NCI-H748 treated with DMSO at 0.1 percent for 48 hours (cell line): ENCODE data around the gene PIGO.
A peak's percentile ranks its signal among the peaks of the same experiment; 100 is the strongest.

Experiments
- DNase-seq: peaks from one replicate; lab custom pipeline; 2025; lab: John Stamatoyannopoulos, UW

Gene PIGO

DNA sequence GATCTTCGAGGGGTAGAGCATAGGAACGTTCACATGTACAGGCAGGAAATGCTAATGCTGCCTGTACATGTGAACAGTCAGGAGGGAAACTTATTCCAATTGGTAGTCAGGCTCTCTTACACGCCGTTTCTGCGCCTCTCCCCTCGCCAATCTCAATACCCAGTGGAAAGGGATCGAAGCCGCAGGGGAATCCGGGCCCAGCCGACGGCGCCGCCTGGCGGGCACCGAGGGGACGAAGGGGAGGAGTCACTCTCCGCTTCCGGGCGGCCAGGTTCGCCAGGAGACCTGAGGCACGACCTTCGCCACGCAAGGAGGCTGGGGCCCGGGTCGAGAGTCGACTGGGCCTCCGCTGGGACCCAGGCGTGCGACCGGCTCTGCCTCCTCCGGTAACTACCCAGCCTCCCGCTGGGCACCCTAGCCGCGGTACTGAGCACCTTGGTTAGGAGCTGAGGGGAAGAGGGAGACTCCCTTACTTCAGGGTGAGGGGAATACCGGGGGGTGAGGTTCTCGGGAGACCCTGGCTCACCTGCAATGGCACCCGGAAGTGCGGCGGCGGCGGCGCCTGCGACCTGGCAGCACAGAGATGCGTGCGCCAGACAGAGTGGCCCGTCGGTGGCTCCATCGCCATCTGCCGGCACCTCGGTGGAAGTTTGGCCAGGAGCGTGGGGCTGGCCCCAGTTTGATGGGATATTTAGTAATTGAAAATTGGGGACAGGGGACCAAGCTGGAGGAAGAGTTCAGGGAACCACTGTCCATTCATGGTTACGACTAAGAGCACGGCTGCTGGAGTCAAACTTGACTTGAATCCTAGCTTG, at the start of gene PIGO:
Gene PIGO, minus strand, starts transcription at position 557 of the 815 bp plus-strand sequence. CDS start 1,026 bp downstream, outside the sequence.
- peak; percentile 78 for DNase-seq

GRCh38 chr9:35142037-35142436, 45.6 kb upstream of the PIGO start:
- DNase-seq = no peak

GRCh38 chr9:35140093-35140492, 43.7 kb upstream of the PIGO start:
- DNase-seq = no peak

DNA sequence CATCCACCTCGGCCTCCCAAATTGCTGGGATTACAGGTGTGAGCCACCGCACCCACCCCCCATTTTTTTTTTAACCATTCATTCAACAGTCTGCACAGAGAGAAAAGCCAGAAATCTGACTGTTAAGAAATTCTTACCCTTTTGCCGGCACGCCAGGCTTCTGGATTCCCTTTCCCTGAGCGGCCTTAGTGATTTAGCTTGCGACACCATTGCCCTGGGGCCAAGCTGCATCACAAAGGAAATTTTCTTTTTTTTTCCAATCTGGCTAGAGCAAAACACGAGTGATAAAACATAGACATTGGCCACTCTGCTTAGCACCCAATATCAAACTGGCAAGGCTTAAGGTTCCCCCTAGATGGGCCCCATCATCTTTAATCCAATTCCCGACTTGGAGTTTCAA, 40.5 kb upstream of the PIGO start:
- no peak for DNase-seq

DNA sequence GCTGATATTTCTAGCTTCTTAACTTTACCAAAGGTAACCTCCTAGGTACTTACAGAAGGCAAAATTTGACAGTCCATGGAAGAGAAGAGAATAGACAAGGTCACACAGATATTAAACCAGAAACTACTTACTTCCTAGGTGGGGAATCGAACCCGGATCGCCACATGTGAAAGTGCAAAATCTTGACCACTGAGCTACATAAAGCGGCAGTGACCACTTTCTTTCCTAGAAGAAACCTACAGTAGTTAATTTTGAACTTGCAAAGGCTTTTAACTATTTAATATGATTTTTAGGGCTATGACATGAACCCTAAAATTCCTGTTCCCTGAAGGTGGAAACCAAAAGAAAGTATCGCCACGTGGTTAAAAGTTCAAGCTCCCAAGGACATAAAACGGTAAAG, 39.6 kb upstream of the PIGO start:
- no peak for DNase-seq

GRCh38 chr9:35134920-35135319, 38.5 kb upstream of the PIGO start:
- DNase-seq = no peak

DNA sequence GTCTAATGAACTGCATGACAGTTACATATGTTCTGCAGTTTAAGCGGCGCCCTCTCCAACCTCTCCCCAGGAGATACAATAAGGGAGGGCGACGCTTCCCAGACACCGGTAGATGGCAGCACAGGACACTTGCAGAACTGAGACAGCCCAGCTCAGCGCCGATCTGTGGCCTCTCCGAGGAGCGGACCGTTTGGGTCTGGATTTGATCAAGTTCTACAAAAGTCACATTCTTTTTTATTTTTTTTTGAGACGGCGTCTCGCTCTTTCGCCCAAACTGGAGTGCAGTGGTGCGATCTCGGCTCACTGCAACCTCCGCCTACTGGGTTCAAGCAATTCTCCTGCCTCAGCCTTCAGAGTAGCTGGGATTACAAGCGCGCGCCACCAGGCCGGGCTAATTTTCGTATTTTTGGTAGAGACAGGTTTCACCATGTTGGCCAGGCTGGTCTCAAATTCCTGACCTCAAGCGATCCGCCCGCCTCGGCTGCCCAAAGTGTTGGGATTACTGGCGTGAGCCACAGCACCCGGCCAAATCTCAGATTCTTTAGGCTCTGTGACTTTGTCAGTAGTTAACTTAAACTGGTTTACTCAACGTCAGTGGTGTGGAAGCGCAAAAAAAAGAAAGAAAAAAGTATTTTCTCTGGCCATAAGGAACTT, 20.6 kb upstream of the PIGO start:
- DNase-seq = peak; percentile 90

GRCh38 chr9:35116539-35116897, 20.1 kb upstream of the PIGO start:
- no peak for DNase-seq

GRCh38 chr9:35115680-35116538, 19.5 kb upstream of the PIGO start, which contains the start of gene ATOSB:
ATOSB (minus strand) TSS chr9:35115862; CDS start chr9:35108274, 7,588 bp downstream.
- peak; percentile 90 for DNase-seq

GRCh38 chr9:35114840-35115628, 18.6 kb upstream of the PIGO start:
- peak; percentile 18 for DNase-seq

- peak; percentile 90 for DNase-seq
These were observed 17.9 kb upstream of the PIGO start for GRCh38 chr9:35114113-35114839.

DNA sequence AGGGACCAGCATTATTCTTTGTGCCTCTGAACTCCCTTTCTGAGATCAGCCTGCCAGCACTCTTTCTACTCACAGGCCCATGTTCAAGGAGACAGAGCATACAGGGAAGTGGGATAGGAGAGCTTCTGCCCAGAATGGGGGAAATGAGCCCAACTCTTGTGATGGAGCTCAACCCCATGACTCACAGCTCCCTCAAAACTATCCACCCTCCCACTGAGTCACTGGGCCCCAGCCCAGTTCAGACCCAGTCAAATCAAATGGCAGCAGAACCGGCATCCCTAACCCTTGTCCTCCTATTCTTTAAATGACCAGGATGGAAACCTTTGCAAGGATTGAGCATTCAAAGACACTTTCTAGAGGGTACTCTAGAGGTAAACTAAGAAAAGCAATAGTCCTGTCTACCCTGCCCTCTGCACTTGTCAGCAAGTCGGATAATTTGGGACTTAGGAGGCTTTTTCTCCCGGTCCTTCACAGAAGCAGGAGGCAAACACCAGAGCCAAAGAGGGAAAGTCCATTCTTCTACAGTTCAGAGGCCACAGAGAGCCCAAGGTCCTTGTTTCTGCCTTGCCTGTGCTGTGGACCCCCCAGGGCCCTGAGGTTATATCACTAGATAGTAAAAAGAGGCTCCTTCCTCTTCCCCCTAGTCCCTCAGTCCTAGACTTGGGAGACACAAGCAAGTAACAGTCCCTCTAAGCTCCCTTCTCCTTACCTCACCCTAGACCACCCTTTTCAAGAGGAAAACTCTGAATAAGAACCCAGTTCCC, 16.0 kb upstream of the PIGO start:
- no peak for DNase-seq

GRCh38 chr9:35111001-35111933, 14.9 kb upstream of the PIGO start:
- DNase-seq = peak; percentile 96

DNA sequence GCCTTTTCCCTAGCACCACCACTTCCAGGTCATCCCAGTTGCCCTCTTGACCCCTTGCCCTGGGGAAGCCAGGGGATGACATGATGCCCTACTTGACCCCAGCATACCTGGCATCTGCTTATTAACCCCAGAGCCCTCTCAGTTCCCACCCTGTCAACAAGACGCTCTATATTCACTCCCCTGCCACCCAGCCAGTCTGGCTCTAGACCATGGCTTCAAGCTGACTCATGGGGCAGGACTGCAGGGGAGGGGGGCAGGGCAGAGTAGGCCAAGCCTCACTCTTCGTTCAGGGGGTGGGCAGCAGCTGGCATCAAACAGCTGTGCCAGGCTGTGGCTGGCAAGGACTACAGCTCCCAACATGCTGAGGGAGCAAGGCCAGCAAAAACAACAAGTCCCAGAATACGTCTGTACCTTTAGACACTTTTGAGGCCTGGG, 14.0 kb upstream of the PIGO start:
- no peak for DNase-seq

GRCh38 chr9:35108946-35109575, 12.7 kb upstream of the PIGO start:
- no peak for DNase-seq

DNA sequence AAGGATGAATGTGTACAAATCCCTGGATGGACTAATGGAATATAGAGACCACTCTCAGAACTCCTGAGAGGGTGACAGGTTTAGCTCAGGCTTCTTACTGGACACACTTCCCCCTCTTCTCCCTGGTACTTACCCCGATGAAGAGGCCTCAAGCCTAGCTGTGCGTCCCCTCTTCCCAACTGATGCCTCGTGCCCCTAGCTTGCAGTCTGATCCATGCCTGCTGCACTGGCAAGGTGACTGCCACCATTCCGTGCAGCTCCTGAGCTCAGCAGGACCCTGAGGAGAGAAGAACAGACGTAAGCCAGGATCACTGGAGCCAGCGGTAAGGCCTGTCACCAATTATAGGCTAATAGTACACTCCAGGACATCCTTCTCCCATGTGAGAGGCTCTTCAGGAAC, 12.1 kb upstream of the PIGO start:
- no peak for DNase-seq

DNA sequence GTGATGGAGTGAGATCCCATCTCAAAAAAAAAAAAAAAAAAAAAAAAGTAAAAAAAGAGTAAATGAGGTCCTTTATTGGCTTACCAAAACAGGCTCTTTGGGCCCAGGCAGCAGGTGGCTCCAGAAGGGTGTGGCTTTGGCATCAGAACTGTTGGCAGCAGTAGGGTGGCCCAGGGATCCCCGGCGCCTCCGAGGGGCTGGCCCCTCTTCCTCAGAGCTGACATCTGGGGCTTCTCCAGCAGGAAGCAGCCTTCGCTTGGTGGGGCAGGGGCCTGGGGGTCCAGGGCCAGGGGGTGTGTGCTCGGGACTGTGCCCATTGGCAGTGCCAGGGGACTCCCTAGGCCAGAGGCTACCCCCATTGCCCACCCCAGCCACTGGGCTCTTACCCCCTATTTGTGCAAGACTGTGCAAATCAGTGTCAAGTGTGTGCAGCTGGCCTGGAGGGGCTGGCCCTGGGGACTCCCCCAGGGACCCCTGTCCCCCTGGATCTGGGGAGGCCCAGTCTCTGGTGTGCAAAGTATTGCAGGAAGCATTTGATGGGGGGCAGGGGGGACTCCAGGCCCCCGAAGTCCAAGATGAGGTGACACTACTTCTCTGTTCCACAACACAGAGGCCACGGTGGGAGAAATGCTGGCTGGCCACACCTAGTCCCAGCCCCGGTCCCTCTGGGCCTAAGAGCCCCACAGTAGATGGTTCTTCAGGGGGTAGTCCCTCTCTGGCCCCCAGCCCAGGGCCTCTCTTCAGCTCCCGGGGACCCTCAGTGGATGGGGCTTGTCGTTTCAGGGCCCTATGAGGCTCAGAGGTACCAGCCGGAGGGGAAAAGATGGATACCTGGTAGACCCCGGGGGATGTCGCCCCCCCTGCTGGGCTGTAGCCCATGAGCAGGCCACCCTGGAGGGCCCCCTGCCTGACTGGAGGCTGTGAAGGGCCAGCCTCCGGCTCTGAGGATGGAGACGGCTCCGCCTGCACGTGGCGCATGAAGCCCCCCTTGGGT, 11.2 kb upstream of the PIGO start:
- no peak for DNase-seq
